GM18508 (cell line): Measurements from ENCODE around the gene FIP1L1.
"Not testable (repeated sequence)": the region's sequence is repeated elsewhere in the genome, so short reads cannot be mapped to it uniquely, and the experiment has no call there.

Experiments
- ATAC-seq: cut with Tn5 transposase; IDR thresholded peaks from one replicate; pipeline ENCODE4 v1.9.1; 2021; ENCODE audit warnings: moderate number of reproducible peaks; ENCODE audit not compliant: insufficient read depth, unreplicated experiment

FIP1L1 gene

GRCh38 chr4:53377319-53378170 lies at the start of gene FIP1L1:
Gene FIP1L1, plus strand, starts transcription at chr4:53377641. Its CDS starts 198 bp downstream, at chr4:53377839.
- ATAC-seq, result peak; percentile 61

GRCh38 chr4:53334916-53335315 lies 42.5 kb upstream of the FIP1L1 start:
- ATAC-seq, result not testable (repeated sequence)

- not testable (repeated sequence) for ATAC-seq
Observed at GRCh38 chr4:53340145-53340544, 37.3 kb upstream of the FIP1L1 start.

GRCh38 chr4:53346392-53346791 lies 31.0 kb upstream of the FIP1L1 start:
- ATAC-seq, result not testable (repeated sequence)

GRCh38 chr4:53346920-53347852 lies 30.3 kb upstream of the FIP1L1 start:
- ATAC-seq, result no peak

- no peak for ATAC-seq
Observed at GRCh38 chr4:53348046-53348445, 29.4 kb upstream of the FIP1L1 start.

GRCh38 chr4:53349091-53349491 lies 28.4 kb upstream of the FIP1L1 start:
- ATAC-seq, result no peak

- ATAC-seq, result no peak
Observed at GRCh38 chr4:53354012-53354722, 23.3 kb upstream of the FIP1L1 start.

- no peak for ATAC-seq
Observed at GRCh38 chr4:53355930-53356521, 21.4 kb upstream of the FIP1L1 start.

- ATAC-seq, result no peak
Observed at GRCh38 chr4:53361451-53361850, 16.0 kb upstream of the FIP1L1 start.

GRCh38 chr4:53362093-53362492 lies 15.3 kb upstream of the FIP1L1 start:
- ATAC-seq, result no peak

- no peak for ATAC-seq
Observed at GRCh38 chr4:53364624-53365023, 12.8 kb upstream of the FIP1L1 start.

- ATAC-seq, result no peak
Observed at GRCh38 chr4:53365121-53365485, 12.3 kb upstream of the FIP1L1 start.

GRCh38 chr4:53365486-53366300 lies 11.7 kb upstream of the FIP1L1 start, which contains the start of gene SCFD2:
Gene SCFD2, minus strand, starts transcription at chr4:53366061.
- peak; percentile 89 for ATAC-seq

GRCh38 chr4:53366301-53366716 lies 11.1 kb upstream of the FIP1L1 start:
- ATAC-seq, result peak; percentile 2

GRCh38 chr4:53367721-53368120 lies 9.7 kb upstream of the FIP1L1 start:
- ATAC-seq, result no peak

- no peak for ATAC-seq
Observed at GRCh38 chr4:53371049-53371448, 6.4 kb upstream of the FIP1L1 start.

- ATAC-seq, result no peak
Observed at GRCh38 chr4:53371843-53372521, 5.5 kb upstream of the FIP1L1 start.
